Fibroblast of gingiva (primary cell): Measurements from ENCODE around the gene UGT1A6.

ENCODE experiments used
- DNase-seq: peaks from one replicate; pipeline ENCODE4 v3.0.0-alpha.2; 2011; ENCODE audit warnings: low read depth

Gene UGT1A6

DNA sequence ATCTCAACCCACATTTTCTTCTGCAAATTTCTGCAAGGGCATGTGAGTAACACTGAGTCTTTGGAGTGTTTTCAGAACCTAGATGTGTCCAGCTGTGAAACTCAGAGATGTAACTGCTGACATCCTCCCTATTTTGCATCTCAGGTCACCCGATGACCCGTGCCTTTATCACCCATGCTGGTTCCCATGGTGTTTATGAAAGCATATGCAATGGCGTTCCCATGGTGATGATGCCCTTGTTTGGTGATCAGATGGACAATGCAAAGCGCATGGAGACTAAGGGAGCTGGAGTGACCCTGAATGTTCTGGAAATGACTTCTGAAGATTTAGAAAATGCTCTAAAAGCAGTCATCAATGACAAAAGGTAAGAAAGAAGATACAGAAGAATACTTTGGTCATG is 75.4 kb downstream of the UGT1A6 start:
- no peak for DNase-seq

DNA sequence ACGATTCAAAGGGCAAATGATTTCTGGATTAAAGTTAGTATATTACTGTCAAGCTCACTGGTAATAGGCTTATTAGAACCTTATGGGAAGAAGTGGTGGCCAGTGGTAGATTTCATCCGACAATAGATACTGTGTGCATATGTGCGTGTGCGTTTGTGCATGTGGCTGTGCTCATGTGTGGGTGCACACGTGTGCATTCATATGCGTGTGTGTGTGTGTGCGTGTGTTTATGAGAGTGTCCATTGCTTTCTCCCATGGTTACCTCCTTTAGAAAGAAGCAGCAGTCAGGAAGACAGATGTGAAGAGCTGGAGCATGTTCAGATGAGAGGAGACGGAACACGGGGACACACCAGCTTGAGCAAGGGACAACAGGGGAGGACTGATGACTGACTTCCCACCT is 76.6 kb downstream of the UGT1A6 start:
- DNase-seq, result no peak

GRCh38 chr2:233772153-233772552 is 79.5 kb downstream of the UGT1A6 start:
- no peak for DNase-seq

DNA sequence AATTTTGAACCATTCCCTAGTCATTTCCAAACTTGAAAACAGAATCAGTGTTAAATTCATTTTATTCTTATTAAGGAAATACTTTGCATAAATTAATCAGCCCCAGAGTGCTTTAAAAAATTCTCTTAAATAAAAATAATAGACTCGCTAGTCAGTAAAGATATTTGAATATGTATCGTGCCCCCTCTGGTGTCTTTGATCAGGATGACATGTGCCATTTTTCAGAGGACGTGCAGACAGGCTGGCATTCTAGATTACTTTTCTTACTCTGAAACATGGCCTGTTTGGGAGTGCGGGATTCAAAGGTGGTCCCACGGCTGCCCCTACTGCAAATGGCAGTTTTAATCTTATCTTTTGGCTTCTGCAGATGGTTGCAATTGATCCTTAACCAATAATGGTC is 79.9 kb downstream of the UGT1A6 start:
- DNase-seq, result no peak

- DNase-seq, result no peak
Observed at GRCh38 chr2:233773854-233774253, 81.2 kb downstream of the UGT1A6 start.

DNA sequence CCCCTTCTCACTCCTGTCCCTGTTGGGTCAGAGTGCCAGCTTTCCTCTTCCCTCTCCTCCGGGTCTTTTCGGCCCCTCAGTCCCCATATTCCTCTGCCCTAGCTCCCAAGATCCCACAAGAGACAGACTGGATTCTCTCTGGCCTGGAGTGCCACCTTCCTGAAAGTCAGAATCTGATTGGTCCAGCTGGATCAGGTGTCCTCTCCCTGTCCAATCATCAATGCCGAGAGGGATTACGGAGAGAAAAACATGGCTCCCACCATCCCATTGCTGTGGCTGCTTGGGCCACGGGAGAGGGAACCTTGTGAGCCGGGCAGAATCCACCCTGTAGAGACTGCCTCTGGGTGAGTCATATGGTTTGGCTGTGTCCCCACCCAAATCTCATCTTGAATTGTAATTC is 82.7 kb downstream of the UGT1A6 start:
- DNase-seq, result no peak

DNA sequence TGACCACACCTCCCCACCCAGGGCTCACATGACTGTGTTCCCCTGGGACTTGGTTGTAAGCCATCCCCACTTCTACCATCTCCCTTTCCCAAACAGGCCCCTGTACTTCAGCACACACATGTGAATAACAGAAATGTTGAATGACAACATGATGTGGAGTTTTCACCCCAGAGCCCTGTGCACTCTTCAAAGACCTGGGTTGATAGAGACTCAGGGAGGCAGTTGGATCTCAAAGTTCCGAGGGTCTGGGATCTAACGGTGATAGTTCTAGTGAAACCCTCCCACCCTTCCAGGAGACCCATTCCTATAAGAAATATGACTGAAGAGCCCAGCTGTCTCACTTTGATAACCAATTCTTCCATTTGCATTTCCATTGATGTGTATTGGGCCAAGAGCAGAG is 85.3 kb downstream of the UGT1A6 start, which contains the start of gene MROH2A:
MROH2A (plus strand) TSS at position 301 of the 400 bp plus-strand sequence. CDS start 1,029 bp downstream, outside the sequence.
- no peak for DNase-seq

DNA sequence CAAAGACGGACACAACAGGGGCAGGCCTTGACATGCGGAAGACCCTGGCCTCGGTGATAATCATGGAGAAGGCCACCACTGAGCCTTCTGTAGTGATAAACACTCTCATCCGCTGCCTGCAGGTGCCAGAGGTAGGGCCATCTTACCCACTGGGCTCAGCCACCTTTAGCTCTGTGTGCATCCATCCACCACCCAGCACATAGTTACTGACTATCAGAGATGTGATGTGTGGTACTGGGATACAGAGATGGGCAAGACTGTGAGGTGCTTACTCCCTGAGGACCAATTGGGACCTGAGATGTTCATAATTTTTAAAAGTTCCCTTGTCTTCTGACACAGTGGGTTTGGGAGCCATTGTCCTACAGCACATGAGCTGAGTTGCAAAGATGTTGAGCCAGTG is 87.0 kb downstream of the UGT1A6 start:
- DNase-seq, result no peak

DNA sequence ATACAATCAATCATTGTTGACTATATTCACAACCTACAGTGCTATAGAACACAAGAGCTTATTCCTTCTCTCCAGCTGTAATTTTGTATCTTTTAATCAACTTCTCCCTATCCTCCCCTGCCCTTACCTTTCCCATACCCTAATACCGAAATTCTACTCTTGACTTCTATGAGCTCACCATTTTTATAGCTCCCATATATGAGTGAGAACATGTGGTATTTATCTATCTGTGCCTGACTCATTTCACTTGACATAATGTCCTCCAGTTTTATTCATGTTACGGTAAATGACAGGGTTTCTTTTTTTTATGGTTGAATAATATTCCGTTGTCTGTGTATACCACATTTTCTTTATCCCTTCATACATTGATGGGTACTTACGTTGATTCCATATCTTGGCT is 88.1 kb downstream of the UGT1A6 start:
- no peak for DNase-seq

GRCh38 chr2:233789554-233789953 is 96.9 kb downstream of the UGT1A6 start:
- DNase-seq, result no peak

GRCh38 chr2:233791151-233791882 is 98.6 kb downstream of the UGT1A6 start:
- DNase-seq, result no peak

- DNase-seq, result no peak
Observed at GRCh38 chr2:233791883-233792329, 99.2 kb downstream of the UGT1A6 start.

GRCh38 chr2:233792720-233793119 is 100.0 kb downstream of the UGT1A6 start:
- no peak for DNase-seq

- no peak for DNase-seq
Observed at GRCh38 chr2:233793465-233794127, 100.9 kb downstream of the UGT1A6 start.

DNA sequence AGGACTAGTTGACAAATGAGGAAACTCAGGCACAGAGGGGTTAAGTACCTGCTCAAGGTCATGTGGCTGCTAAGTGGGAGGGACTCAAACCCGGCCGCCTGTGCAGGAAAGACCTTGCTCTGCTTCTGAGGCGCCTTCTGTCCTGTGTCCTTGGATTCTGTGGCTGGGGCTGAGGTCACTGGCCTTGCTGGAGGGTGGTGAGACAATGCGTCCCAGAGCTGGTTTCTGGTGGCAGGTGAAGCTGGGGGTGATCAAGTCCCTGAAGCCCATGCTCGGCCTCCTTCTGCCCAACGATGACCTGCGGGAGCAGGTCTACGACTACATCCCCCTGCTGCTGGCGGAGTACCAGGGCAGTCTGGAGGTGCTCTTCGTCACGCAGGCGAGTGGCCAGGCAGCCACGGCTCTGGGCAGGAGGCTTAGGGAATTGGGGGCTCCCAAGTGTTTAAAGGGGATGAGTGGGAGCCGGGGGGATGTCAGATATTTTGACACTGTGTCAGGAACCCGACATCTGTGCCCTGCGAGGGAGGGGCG is 101.5 kb downstream of the UGT1A6 start:
- no peak for DNase-seq

DNA sequence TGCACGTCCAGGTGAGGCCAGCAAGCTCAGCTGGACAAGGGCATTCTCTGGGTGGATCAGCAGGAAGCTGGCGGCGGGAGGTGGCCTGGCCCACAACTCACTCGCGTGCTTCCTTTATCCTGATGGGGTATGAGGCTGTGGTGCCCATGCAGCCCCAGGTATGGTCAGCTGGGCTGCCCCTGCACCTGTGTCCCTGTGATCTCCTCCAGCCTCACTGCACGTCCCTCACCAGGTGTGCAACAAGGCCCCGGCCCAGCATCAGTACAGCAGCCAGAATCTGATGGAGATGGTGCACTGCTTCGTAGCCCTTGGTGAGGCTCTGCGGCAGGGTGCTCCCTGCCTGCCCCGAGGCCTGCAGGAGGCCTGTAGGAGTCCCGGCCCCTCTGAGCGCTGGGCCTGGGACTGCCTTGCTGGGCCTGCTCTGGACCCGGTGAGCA is 103.1 kb downstream of the UGT1A6 start:
- DNase-seq, result no peak

GRCh38 chr2:233796254-233796653 is 103.6 kb downstream of the UGT1A6 start:
- DNase-seq, result no peak

DNA sequence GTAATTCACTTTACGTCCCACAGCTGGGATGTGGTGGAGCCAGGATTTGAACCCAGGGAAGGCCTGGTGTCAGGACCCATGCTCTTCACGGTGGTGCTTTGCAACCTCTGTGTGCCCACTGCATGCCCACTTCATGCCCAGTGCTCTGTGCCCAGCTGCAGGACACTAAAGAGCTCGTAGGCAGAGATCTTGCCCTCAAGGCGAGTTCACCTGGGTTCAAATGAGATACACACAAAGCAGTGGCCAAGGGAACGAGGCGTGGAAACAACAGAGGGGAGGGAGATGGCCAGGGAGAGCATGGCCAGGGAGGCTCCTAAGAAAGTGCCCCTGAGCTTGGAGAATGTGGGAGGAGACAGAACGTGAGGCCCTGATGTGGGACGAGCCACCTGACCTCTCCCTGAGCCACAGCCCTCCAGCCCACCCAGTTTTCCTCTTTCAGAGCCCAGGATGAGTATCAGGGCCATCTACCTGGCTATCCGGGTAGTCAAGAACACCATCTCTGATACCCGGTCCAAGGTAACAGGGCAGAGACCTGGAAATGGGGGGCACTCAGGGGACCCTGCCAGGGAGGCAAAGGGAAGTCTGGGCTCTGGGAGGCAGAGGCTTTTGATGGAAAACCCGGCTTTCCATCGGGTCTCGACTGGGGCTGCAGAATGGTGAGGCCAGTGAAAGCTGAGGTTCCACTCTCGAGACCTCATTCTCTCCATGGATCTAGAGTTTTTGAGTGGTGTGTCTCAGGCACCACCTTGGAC is 105.8 kb downstream of the UGT1A6 start:
- no peak for DNase-seq

DNA sequence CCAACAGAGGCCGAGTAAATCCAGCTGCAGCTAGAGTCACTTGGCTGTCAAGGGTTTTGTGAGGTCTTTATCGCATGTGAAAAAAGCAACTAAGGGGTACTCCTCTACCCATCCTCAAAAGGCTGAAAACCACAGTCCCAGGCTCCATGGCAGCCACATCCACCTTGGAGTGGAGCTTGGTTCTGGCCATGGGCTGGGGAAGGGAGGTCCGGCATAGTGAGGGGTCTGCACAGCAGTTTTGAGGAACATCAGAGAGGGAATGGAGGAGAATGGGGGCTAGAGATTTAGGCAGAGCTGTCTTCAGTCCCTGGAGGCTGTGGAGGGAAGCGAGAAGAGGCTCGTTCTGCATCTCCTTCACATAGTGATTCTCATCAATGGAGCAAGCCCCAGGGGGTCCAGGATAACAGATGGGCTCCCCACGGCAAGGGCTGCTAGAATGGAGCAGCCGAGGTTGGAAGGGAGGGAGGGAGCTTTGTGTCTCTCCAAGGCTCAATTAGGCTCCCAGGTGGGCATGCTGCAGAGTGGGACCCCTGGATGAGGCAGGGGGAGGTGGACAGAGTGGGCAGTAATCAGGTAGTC is 106.5 kb downstream of the UGT1A6 start:
- no peak for DNase-seq

GRCh38 chr2:233799716-233800115 is 107.0 kb downstream of the UGT1A6 start:
- no peak for DNase-seq

GRCh38 chr2:233800208-233800607 is 107.5 kb downstream of the UGT1A6 start:
- no peak for DNase-seq
